ENCODE data around the gene SUSD2. TPM values are rescaled to one million over a fixed set of nuclear protein-coding genes. Genes with fewer than 3 reads are reported as not detected.

Gene SUSD2
- total RNA-seq, 1 donor from 2014 or later: 1.2 TPM

Other genes starting within 250 kb of the SUSD2 start
- gene GSTT2B, start 220.3 kb upstream of the SUSD2 start, total RNA-seq: 0.44 TPM in 2 replicates
- gene DDTL, start 214.6 kb upstream of the SUSD2 start, total RNA-seq: 4.0 and 5.4 TPM in 2 replicates
- 87.7 and 93.5 TPM in 2 replicates for gene DDT, start 207.0 kb upstream of the SUSD2 start, total RNA-seq
- not detected in 2 replicates for gene GSTT2, start 201.4 kb upstream of the SUSD2 start, total RNA-seq
- not detected in 2 replicates for gene GSTT4, start 176.0 kb upstream of the SUSD2 start, total RNA-seq
- 122 and 127 TPM in 2 replicates for gene CABIN1, start 170.2 kb upstream of the SUSD2 start, total RNA-seq
- gene GGT5, start 63.6 kb downstream of the SUSD2 start, total RNA-seq: 0.22 and 0.32 TPM in 2 replicates
- gene SPECC1L, start 89.3 kb downstream of the SUSD2 start, total RNA-seq: 48.9 and 53.1 TPM in 2 replicates
- gene ADORA2A, start 246.1 kb downstream of the SUSD2 start, total RNA-seq: 19.7 and 22.2 TPM in 2 replicates